NT2/D1 (cell line): Measurements from ENCODE around the gene CDKN2B.

Source experiments
- DNase-seq: peaks from one replicate; pipeline ENCODE4 v3.0.0-alpha.2; 2011; ENCODE audit warnings: low read depth, low spot score
- H3K27me3 ChIP-seq: 2 replicates; pipeline ENCODE4 v1.6.0; 2011; ENCODE audit warnings: mild to moderate bottlenecking; ENCODE audit not compliant: insufficient read length, insufficient read depth
- H3K36me3 ChIP-seq: 2 replicates; pipeline ENCODE4 v1.6.1; 2011; ENCODE audit warnings: mild to moderate bottlenecking, low read length, mixed read lengths; ENCODE audit not compliant: insufficient read depth, insufficient read length
- H3K4me1 ChIP-seq: 2 replicates; pipeline ENCODE4 v1.5.1; 2011; ENCODE audit not compliant: insufficient read depth, insufficient read length
- H3K4me3 ChIP-seq: 2 replicates; pipeline ENCODE4 v1.5.1; 2011; ENCODE audit warnings: low read depth; ENCODE audit not compliant: insufficient read length
- H3K9ac ChIP-seq: 2 replicates; pipeline ENCODE4 v1.6.0; 2011; ENCODE audit warnings: low read depth; ENCODE audit not compliant: insufficient read length
- H3K9me3 ChIP-seq: 2 replicates; pipeline ENCODE4 v1.5.1; 2011; ENCODE audit warnings: mild to moderate bottlenecking, low read length; ENCODE audit not compliant: insufficient read depth
- SUZ12 ChIP-seq: IDR thresholded peaks from 2 replicates; pipeline ENCODE4 v1.6.1; 2011; ENCODE audit not compliant: insufficient read length, insufficient read depth; ENCODE audit errors: extremely low read depth
- YY1 ChIP-seq: IDR thresholded peaks from 2 replicates; pipeline ENCODE4 v1.6.1; 2011; ENCODE audit not compliant: insufficient read length, insufficient read depth
- ZNF274 ChIP-seq: IDR thresholded peaks from 2 replicates; pipeline ENCODE4 v1.6.1; 2011; ENCODE audit warnings: mild to moderate bottlenecking, low read depth, low read length

The CDKN2B gene

GRCh38 chr9:22033012-22033630, 24.0 kb upstream of the CDKN2B start:
- H3K4me3 ChIP-seq: no peak overlapping the region
- TF ChIP-seq ZNF274 (no peak), SUZ12 (no peak), YY1 (no peak)
- no peaks in the 10 kb centered on the region for H3K36me3 ChIP-seq
- H3K9ac ChIP-seq: no peak overlapping the region
- no peak for DNase-seq
- H3K4me1 ChIP-seq: no peaks in the 10 kb centered on the region
- H3K9me3 ChIP-seq: 0 out of 2 replicates have a peak, but pooled peaks cover 3% of the 10 kb centered on the region
- no peaks in the 10 kb centered on the region for H3K27me3 ChIP-seq

DNA sequence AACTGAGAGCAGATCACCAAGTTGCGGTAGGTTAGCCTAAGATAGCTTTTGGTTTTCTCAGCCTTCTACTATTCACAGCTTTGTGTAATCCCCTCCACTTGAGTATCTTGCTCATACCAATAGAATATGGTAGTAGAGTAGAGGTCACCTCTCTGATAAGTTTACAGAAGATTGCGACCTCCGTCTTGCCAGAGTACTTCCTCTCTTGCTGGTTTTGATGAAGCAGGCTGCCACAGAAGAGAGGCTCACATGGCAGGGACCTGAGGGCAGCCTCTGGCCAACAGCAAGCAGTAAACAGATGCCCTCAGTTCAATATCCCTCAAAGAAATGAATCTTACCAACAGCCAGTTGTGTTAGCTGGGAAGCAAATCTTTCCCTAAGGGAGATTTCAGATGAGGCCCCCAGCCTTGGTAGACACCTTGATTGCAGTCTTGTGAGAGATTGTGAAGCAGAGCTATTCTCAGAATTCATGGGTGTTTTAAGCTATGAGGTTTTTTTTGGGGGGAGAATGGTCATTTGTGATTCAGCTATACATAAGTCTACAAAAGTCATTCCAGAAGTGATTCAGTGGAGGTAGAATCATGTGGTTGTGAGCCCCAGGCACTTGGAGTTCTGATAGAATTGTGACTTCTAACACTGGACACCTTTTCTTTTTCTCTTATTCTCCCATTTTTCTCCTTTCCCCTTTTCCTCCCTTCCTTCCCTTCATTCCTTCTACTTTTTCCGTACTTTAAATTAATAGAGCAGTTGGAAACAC, 22.7 kb upstream of the CDKN2B start:
- no peaks in the 10 kb centered on the region for H3K36me3 ChIP-seq
- no peaks in the 10 kb centered on the region for H3K4me1 ChIP-seq
- H3K9me3 ChIP-seq: 0 out of 2 replicates have a peak, but pooled peaks cover 3% of the 10 kb centered on the region
- DNase-seq: no peak
- no peak overlapping the region for H3K9ac ChIP-seq
- TF ChIP-seq ZNF274 (no peak), YY1 (no peak), SUZ12 (no peak)
- no peaks in the 10 kb centered on the region for H3K27me3 ChIP-seq
- no peak overlapping the region for H3K4me3 ChIP-seq

GRCh38 chr9:22030101-22030598, 21.0 kb upstream of the CDKN2B start:
- Histone ChIP-seq H3K36me3 (no peaks in the 10 kb centered on the region), H3K9me3 (no peaks in the 10 kb centered on the region), H3K9ac (no peak overlapping the region), H3K4me1 (no peaks in the 10 kb centered on the region), H3K4me3 (no peak overlapping the region), H3K27me3 (no peaks in the 10 kb centered on the region)
- DNase-seq: no peak
- TF ChIP-seq SUZ12: no peak
- TF ChIP-seq YY1: no peak
- TF ChIP-seq ZNF274: no peak

DNA sequence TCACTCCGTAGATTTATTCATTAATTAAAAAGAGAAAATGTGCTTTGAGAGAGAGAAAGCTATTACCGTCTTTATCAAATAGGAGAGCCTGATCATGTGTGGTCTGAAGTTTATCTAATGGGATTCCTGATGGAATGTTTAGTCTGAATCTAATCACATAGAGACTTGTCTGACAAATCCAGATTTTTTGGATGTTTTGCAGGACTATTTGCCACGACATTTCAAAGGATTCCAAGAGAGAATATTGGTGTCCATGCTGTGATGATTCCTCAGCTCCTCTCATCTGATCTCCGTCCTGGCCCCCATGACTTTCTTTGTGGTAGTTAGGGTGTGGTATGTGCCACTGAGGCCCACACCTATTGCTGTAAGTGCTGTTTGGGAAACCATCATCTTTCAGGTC, 20.1 kb upstream of the CDKN2B start:
- Histone ChIP-seq H3K9ac (no peak overlapping the region), H3K4me1 (no peaks in the 10 kb centered on the region), H3K9me3 (no peaks in the 10 kb centered on the region), H3K36me3 (no peaks in the 10 kb centered on the region), H3K27me3 (no peaks in the 10 kb centered on the region), H3K4me3 (no peak overlapping the region)
- no peak for TF ChIP-seq ZNF274
- TF ChIP-seq YY1: no peak
- no peak for DNase-seq

DNA sequence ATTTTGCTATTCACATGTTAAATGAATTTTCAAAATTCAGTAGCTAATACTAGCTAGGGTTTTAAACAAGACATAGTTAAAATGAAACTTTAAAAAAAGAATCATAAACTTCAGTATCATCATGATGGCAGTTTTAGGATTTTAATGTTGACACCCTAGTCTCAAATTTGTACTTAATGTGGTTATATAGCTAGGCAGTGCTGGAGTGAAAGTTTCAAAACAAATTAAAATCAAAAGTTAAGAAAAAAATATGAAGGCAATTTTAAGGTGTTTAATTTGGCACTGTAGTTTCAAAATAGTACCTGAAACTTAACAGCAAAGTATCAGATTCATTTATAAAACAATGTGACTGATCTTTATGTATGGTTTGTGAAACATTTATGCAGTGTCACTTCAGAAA, 19.3 kb upstream of the CDKN2B start:
- Histone ChIP-seq H3K9ac (no peak overlapping the region), H3K4me3 (no peak overlapping the region), H3K36me3 (no peaks in the 10 kb centered on the region), H3K27me3 (no peaks in the 10 kb centered on the region), H3K4me1 (no peaks in the 10 kb centered on the region), H3K9me3 (no peaks in the 10 kb centered on the region)
- DNase-seq: no peak
- no peak for TF ChIP-seq ZNF274
- TF ChIP-seq SUZ12: no peak
- TF ChIP-seq YY1: no peak

DNA sequence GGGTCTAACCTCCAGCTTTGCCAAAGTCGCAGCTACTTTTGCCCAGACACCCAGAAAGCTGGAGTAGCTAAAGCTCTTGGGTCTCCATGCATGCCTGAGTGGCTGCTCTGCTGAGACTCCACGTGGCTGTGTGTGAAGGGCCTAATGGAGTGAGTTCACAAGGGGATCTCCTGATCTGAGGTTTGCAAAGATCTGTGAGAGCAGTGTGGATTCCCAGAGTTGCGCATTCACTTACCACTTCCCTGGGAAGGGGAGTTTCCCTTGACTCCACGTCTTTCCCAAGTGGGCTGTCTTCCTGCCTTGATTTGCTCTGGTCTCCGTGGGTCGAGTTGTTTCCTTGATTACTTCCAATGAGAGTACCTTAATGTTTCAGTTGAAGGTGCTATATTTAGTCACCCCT, 17.6 kb upstream of the CDKN2B start:
- DNase-seq: no peak
- H3K36me3 ChIP-seq: no peaks in the 10 kb centered on the region
- H3K9me3 ChIP-seq: no peaks in the 10 kb centered on the region

GRCh38 chr9:22022396-22022795, 13.3 kb upstream of the CDKN2B start:
- Histone ChIP-seq H3K27me3 (no peaks in the 10 kb centered on the region), H3K9me3 (no peaks in the 10 kb centered on the region), H3K4me1 (no peaks in the 10 kb centered on the region), H3K9ac (no peak overlapping the region), H3K36me3 (no peaks in the 10 kb centered on the region), H3K4me3 (no peak overlapping the region)
- DNase-seq: no peak
- TF ChIP-seq SUZ12: no peak
- TF ChIP-seq YY1: no peak
- no peak for TF ChIP-seq ZNF274

More for the DNA sequence above, 17.6 kb upstream of the CDKN2B start:
- Histone ChIP-seq H3K27me3 (no peaks in the 10 kb centered on the region), H3K9ac (no peak overlapping the region), H3K4me1 (no peaks in the 10 kb centered on the region), H3K4me3 (no peak overlapping the region)
- no peak for TF ChIP-seq SUZ12
- no peak for TF ChIP-seq YY1
- no peak for TF ChIP-seq ZNF274
